K562 (cell line): ENCODE measurements around the gene MED31.

ENCODE experiments used
- FOXK1 ChIP-seq: sonication (generic); formaldehyde crosslinking; IDR thresholded peaks from 2 replicates; pipeline ENCODE4 v1.8.0; 2022; ENCODE audit warnings: missing genetic modification reagents, mild to moderate bottlenecking, borderline replicate concordance
- FOXP1 ChIP-seq: sonication (generic); formaldehyde crosslinking; IDR thresholded peaks from 2 replicates; pipeline ENCODE4 v1.8.0; 2022; ENCODE audit warnings: mild to moderate bottlenecking, missing genetic modification reagents
- HDAC3 ChIP-seq: fragments of 450-650 bp; IDR thresholded peaks from 2 replicates; pipeline ENCODE4 v1.6.1; 2018; ENCODE audit warnings: borderline replicate concordance, mild to moderate bottlenecking, moderate library complexity; ENCODE audit not compliant: partially characterized antibody
- MECOM ChIP-seq: fragments of 250-450 bp; sonication (Bioruptor Pico); IDR thresholded peaks from 2 replicates; pipeline ENCODE4 v1.8.0; 2022; ENCODE audit warnings: inconsistent platforms
- NBN ChIP-seq: fragments of 450-650 bp; IDR thresholded peaks from 2 replicates; pipeline ENCODE4 v1.6.1; 2016; ENCODE audit warnings: low read depth, mild to moderate bottlenecking
- SIN3A ChIP-seq, 2 experiments: fragments of 150-350 bp in 1 of 2; IDR thresholded peaks; 2 replicates each; pipeline ENCODE4 v1.6.1; 2011 to 2016; ENCODE audit warnings: borderline replicate concordance in 2 of 2, low read depth in 2 of 2, low read length in 2 of 2, mild to moderate bottlenecking in 2 of 2, moderate library complexity in 2 of 2; ENCODE audit not compliant: control insufficient read depth in 1 of 2
- SPI1 ChIP-seq: IDR thresholded peaks from 2 replicates; pipeline ENCODE4 v1.6.1; 2011; ENCODE audit warnings: low read depth, low read length, control low read depth, borderline replicate concordance
- ZNF23 ChIP-seq: fragments of 250-450 bp; sonication (Bioruptor Pico); IDR thresholded peaks from 2 replicates; pipeline ENCODE4 v1.4.0; 2020; ENCODE audit warnings: mild to moderate bottlenecking
- ZNF311 ChIP-seq: fragments of 250-450 bp; sonication (Bioruptor Pico); IDR thresholded peaks from 2 replicates; pipeline ENCODE4 v1.4.0; 2020; ENCODE audit warnings: mild to moderate bottlenecking, moderate library complexity
- TF ChIP-seq, protein P1 (sequence below): sonication (generic); formaldehyde crosslinking; IDR thresholded peaks from 2 replicates; pipeline ENCODE4 v1.8.0; 2022; ENCODE audit warnings: mild to moderate bottlenecking, missing genetic modification reagents
- TF ChIP-seq, protein P2 (sequence below): fragments of 450-650 bp; IDR thresholded peaks from 2 replicates; pipeline ENCODE4 v1.6.1; 2016; ENCODE audit warnings: borderline replicate concordance
- TF ChIP-seq, protein P3 (sequence below), 3 experiments: IDR thresholded peaks in 2 of 3; conservative IDR thresholded peaks in 1 of 3; 2 replicates each; pipeline ENCODE4 v1.5.1; 2011 to 2012; ENCODE audit warnings: low read length in 3 of 3, mild to moderate bottlenecking in 3 of 3, control low read depth in 2 of 3, improper control_type of control experiment in 1 of 3, inconsistent platforms in 1 of 3, low read depth in 1 of 3, mixed read lengths in 1 of 3, moderate library complexity in 1 of 3; ENCODE audit not compliant: insufficient read depth in 2 of 3

DNA sequence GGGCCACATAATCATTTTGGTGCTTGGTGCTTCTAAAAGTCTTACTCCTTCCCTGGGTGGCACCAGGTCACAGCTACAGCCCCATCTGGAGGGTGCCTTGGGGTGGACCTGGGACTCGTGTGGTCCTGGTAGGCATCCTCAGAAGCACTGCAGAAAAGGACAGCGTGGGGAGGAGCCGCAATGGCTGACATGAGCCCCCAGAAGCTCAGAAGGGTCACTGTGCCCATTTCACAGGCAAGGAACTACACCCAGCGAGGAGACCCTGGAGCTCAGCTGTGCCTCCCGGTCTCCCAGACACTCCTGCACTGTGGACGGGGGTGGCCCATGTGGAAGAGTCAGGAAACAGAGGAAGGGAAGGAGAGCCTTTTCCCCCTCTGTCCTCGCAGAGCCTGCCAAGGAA is 26.5 kb upstream of the MED31 start:
- no peak for TF ChIP-seq FOXP1 (CRISPR knock-in tag)
- no peak for TF ChIP-seq SIN3A (IDR thresholded peaks at IDR 0.05; ENCODE audit: borderline replicate concordance in 2 of 2, control insufficient read depth in 1 of 2, low read depth in 2 of 2, low read length in 2 of 2)
- TF ChIP-seq, protein P1, sequence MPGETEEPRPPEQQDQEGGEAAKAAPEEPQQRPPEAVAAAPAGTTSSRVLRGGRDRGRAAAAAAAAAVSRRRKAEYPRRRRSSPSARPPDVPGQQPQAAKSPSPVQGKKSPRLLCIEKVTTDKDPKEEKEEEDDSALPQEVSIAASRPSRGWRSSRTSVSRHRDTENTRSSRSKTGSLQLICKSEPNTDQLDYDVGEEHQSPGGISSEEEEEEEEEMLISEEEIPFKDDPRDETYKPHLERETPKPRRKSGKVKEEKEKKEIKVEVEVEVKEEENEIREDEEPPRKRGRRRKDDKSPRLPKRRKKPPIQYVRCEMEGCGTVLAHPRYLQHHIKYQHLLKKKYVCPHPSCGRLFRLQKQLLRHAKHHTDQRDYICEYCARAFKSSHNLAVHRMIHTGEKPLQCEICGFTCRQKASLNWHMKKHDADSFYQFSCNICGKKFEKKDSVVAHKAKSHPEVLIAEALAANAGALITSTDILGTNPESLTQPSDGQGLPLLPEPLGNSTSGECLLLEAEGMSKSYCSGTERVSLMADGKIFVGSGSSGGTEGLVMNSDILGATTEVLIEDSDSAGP (CRISPR knock-in tag) = no peak
- no peak for TF ChIP-seq FOXK1
- no peak for TF ChIP-seq ZNF311
- no peak for TF ChIP-seq HDAC3
- TF ChIP-seq MECOM = no peak
- no peak for TF ChIP-seq SPI1
- TF ChIP-seq, protein P2, sequence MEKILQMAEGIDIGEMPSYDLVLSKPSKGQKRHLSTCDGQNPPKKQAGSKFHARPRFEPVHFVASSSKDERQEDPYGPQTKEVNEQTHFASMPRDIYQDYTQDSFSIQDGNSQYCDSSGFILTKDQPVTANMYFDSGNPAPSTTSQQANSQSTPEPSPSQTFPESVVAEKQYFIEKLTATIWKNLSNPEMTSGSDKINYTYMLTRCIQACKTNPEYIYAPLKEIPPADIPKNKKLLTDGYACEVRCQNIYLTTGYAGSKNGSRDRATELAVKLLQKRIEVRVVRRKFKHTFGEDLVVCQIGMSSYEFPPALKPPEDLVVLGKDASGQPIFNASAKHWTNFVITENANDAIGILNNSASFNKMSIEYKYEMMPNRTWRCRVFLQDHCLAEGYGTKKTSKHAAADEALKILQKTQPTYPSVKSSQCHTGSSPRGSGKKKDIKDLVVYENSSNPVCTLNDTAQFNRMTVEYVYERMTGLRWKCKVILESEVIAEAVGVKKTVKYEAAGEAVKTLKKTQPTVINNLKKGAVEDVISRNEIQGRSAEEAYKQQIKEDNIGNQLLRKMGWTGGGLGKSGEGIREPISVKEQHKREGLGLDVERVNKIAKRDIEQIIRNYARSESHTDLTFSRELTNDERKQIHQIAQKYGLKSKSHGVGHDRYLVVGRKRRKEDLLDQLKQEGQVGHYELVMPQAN = no peak
- no peak for TF ChIP-seq NBN
- TF ChIP-seq, protein P3, sequence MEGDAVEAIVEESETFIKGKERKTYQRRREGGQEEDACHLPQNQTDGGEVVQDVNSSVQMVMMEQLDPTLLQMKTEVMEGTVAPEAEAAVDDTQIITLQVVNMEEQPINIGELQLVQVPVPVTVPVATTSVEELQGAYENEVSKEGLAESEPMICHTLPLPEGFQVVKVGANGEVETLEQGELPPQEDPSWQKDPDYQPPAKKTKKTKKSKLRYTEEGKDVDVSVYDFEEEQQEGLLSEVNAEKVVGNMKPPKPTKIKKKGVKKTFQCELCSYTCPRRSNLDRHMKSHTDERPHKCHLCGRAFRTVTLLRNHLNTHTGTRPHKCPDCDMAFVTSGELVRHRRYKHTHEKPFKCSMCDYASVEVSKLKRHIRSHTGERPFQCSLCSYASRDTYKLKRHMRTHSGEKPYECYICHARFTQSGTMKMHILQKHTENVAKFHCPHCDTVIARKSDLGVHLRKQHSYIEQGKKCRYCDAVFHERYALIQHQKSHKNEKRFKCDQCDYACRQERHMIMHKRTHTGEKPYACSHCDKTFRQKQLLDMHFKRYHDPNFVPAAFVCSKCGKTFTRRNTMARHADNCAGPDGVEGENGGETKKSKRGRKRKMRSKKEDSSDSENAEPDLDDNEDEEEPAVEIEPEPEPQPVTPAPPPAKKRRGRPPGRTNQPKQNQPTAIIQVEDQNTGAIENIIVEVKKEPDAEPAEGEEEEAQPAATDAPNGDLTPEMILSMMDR (IDR thresholded peaks at IDR 0.05 in 2 of 3, conservative IDR thresholded peaks at IDR 0.05 in 1 of 3; ENCODE audit: insufficient read depth in 2 of 3, low read depth in 1 of 3, low read length in 3 of 3) = no peak
- TF ChIP-seq ZNF23 (CRISPR knock-in tag) = no peak
